ENCODE measurements around the gene FASTK.

Gene FASTK

GRCh38 chr7:151123822-151124464 is 43.3 kb upstream of the FASTK start:
- TF ChIP-seq EZH2 (IDR thresholded peaks at IDR 0.05; ENCODE audit: borderline replicate concordance, low read length): no peak
- peak; percentile 99 for TF ChIP-seq CTCF (IDR thresholded peaks at IDR 0.05; ENCODE audit: low read length)
- Histone ChIP-seq H3K9ac (ENCODE audit: low read length) (no peak overlapping the region), H3K9me3 (ENCODE audit: low read length) (no peaks in the 10 kb centered on the region), H3K4me3 (ENCODE audit: low read depth, low read length, poor library complexity, severe bottlenecking) (no peak overlapping the region), H3F3A (ENCODE audit: insufficient read depth, low read length) (no peaks in the 10 kb centered on the region), H3K9me2 (ENCODE audit: low read depth, low read length) (no peaks in the 10 kb centered on the region), H3K36me3 (ENCODE audit: insufficient read depth, low read length) (no peaks in the 10 kb centered on the region), H3K79me2 (ENCODE audit: insufficient read depth, low read length) (no peaks in the 10 kb centered on the region), H3K4me2 (ENCODE audit: low read length) (no peak overlapping the region), H3K27ac (ENCODE audit: low read depth, low read length, poor library complexity, severe bottlenecking) (no peak overlapping the region), H4K20me1 (ENCODE audit: insufficient read depth, low read length) (no peaks in the 10 kb centered on the region), H3K4me1 (ENCODE audit: insufficient read depth, low read length, severe bottlenecking) (no peaks in the 10 kb centered on the region), H2AFZ (ENCODE audit: low read length) (no peak overlapping the region), H3K27me3 (ENCODE audit: insufficient read depth, low read length) (0 out of 2 replicates have a peak, but pooled peaks cover 17% of the 10 kb centered on the region)

- Histone ChIP-seq H3F3A (ENCODE audit: insufficient read depth, low read length) (no peaks in the 10 kb centered on the region), H3K36me3 (ENCODE audit: insufficient read depth, low read length) (no peaks in the 10 kb centered on the region), H3K27me3 (ENCODE audit: insufficient read depth, low read length) (0 out of 2 replicates have a peak, but pooled peaks cover 11% of the 10 kb centered on the region), H3K4me3 (ENCODE audit: low read depth, low read length, poor library complexity, severe bottlenecking) (no peak overlapping the region), H3K9ac (ENCODE audit: low read length) (no peak overlapping the region), H3K4me2 (ENCODE audit: low read length) (no peak overlapping the region), H3K27ac (ENCODE audit: low read depth, low read length, poor library complexity, severe bottlenecking) (no peak overlapping the region), H3K4me1 (ENCODE audit: insufficient read depth, low read length, severe bottlenecking) (no peaks in the 10 kb centered on the region), H3K79me2 (ENCODE audit: insufficient read depth, low read length) (no peaks in the 10 kb centered on the region), H2AFZ (ENCODE audit: low read length) (no peak overlapping the region), H3K9me3 (ENCODE audit: low read length) (no peaks in the 10 kb centered on the region), H3K9me2 (ENCODE audit: low read depth, low read length) (no peaks in the 10 kb centered on the region), H4K20me1 (ENCODE audit: insufficient read depth, low read length) (no peaks in the 10 kb centered on the region)
- no peak for TF ChIP-seq EZH2 (IDR thresholded peaks at IDR 0.05; ENCODE audit: borderline replicate concordance, low read length)
- TF ChIP-seq CTCF (IDR thresholded peaks at IDR 0.05; ENCODE audit: low read length): no peak
These were observed 42.7 kb upstream of the FASTK start for GRCh38 chr7:151123158-151123821.

- no peaks in the 10 kb centered on the region for H4K20me1 ChIP-seq (ENCODE audit: insufficient read depth, low read length)
- no peak overlapping the region for H3K9ac ChIP-seq (ENCODE audit: low read length)
- H2AFZ ChIP-seq (ENCODE audit: low read length): no peak overlapping the region
- no peak overlapping the region for H3K4me3 ChIP-seq (ENCODE audit: low read depth, low read length, poor library complexity, severe bottlenecking)
- H3K79me2 ChIP-seq (ENCODE audit: insufficient read depth, low read length): no peaks in the 10 kb centered on the region
- H3K27me3 ChIP-seq (ENCODE audit: insufficient read depth, low read length): 0 out of 2 replicates have a peak, but pooled peaks cover 6% of the 10 kb centered on the region
- no peak overlapping the region for H3K27ac ChIP-seq (ENCODE audit: low read depth, low read length, poor library complexity, severe bottlenecking)
- peaks cover 2% of the 10 kb centered on the region for H3K4me1 ChIP-seq (ENCODE audit: insufficient read depth, low read length, severe bottlenecking)
- H3K36me3 ChIP-seq (ENCODE audit: insufficient read depth, low read length): no peaks in the 10 kb centered on the region
- H3K9me3 ChIP-seq (ENCODE audit: low read length): no peaks in the 10 kb centered on the region
- H3F3A ChIP-seq (ENCODE audit: insufficient read depth, low read length): no peaks in the 10 kb centered on the region
- H3K9me2 ChIP-seq (ENCODE audit: low read depth, low read length): no peaks in the 10 kb centered on the region
- H3K4me2 ChIP-seq (ENCODE audit: low read length): no peak overlapping the region
- TF ChIP-seq CTCF (IDR thresholded peaks at IDR 0.05; ENCODE audit: low read length): no peak
- no peak for TF ChIP-seq EZH2 (IDR thresholded peaks at IDR 0.05; ENCODE audit: borderline replicate concordance, low read length)
These were observed 42.2 kb upstream of the FASTK start for GRCh38 chr7:151122796-151123157.

All from OCI-LY1 (cell line).